Ovary (tissue), 3 donors: ENCODE measurements around the gene PPP4C.

ENCODE experiments used
- EP300 ChIP-seq: sonication (generic); formaldehyde crosslinking; IDR thresholded peaks from one replicate; pipeline ENCODE4 v1.6.1; 2017; ENCODE audit warnings: antibody characterized with exemption
- POLR2A ChIP-seq: fragments of 450-650 bp; IDR thresholded peaks from one replicate; pipeline ENCODE4 v1.6.1; 2017; ENCODE audit warnings: antibody characterized with exemption, mild to moderate bottlenecking, moderate library complexity
- TF ChIP-seq, protein P1 (sequence below), 3 donors: fragments of 450-650 bp in 2 of 3; fragments of 200-600 bp in 1 of 3; IDR thresholded peaks; one replicate each; pipeline versions ENCODE4 v1.5.1 to v1.8.0; 2016 to 2022; ENCODE audit warnings: antibody characterized with exemption in 3 of 3, mild to moderate bottlenecking in 1 of 3
- donor health status: DM: no; HTN: no; CAD: no.

DNA sequence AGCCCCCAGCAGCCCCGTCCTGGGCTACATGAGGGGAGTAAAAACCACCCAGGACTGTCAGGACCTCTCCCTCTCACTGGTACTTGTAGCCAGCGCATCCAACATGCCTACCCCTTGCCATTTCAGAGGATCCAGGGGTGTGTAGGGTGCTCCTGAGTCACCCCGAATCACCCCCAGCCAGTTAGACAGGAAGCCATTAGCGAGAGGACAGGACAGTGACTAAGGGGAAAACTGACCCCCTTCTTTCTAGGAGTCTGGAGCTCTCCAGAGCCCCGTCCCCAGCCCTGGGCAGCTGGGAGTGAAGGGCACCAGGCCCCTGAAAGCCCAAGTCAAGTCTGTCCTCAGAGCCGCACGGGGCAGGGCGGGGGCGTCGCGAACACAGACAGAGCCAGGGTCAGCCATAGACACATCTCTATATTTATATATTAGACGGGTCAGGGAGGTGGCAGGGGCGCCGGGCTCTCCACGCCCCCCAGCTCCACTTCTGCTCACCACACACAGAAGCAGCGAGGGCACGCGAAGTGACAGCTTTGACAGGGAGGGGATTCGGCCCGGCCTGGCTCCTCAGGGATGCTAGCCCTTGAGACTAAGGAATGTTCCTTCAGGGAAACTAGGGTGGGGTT, 38.0 kb downstream of the PPP4C start:
- TF ChIP-seq, protein P1, sequence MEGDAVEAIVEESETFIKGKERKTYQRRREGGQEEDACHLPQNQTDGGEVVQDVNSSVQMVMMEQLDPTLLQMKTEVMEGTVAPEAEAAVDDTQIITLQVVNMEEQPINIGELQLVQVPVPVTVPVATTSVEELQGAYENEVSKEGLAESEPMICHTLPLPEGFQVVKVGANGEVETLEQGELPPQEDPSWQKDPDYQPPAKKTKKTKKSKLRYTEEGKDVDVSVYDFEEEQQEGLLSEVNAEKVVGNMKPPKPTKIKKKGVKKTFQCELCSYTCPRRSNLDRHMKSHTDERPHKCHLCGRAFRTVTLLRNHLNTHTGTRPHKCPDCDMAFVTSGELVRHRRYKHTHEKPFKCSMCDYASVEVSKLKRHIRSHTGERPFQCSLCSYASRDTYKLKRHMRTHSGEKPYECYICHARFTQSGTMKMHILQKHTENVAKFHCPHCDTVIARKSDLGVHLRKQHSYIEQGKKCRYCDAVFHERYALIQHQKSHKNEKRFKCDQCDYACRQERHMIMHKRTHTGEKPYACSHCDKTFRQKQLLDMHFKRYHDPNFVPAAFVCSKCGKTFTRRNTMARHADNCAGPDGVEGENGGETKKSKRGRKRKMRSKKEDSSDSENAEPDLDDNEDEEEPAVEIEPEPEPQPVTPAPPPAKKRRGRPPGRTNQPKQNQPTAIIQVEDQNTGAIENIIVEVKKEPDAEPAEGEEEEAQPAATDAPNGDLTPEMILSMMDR (IDR thresholded peaks at IDR 0.05): no peak
- TF ChIP-seq POLR2A (no peak), EP300 (no peak)
